Right forelimb (tissue), 1 donor: ENCODE results near the gene PTPRG.
A peak's percentile ranks its signal among the peaks of the same experiment; 100 is the strongest.
"Not testable (repeated sequence)": the region's sequence is repeated elsewhere in the genome, so short reads cannot be mapped to it uniquely, and the experiment has no call there.

Source experiments
- DNase-seq: peaks from one replicate; pipeline ENCODE4 v3.0.0-alpha.2; 2018

The PTPRG gene

GRCh38 chr3:61561374-61562041, at the start of gene PTPRG:
TSS of gene PTPRG (plus strand) at chr3:61561571. CDS start at chr3:61562288, 717 bp downstream.
- peak; percentile 96 for DNase-seq

- no peak for DNase-seq
Observed at GRCh38 chr3:61518590-61518989, 42.8 kb upstream of the PTPRG start.

- DNase-seq = no peak
Observed at GRCh38 chr3:61520966-61521628, 40.3 kb upstream of the PTPRG start.

GRCh38 chr3:61522060-61522459, 39.3 kb upstream of the PTPRG start:
- DNase-seq = no peak

- no peak for DNase-seq
Observed at GRCh38 chr3:61522626-61523025, 38.7 kb upstream of the PTPRG start.

GRCh38 chr3:61524933-61525332, 36.4 kb upstream of the PTPRG start:
- DNase-seq = no peak

GRCh38 chr3:61526308-61526707, 35.1 kb upstream of the PTPRG start:
- no peak for DNase-seq

- DNase-seq = no peak
Observed at GRCh38 chr3:61527011-61527410, 34.4 kb upstream of the PTPRG start.

- no peak for DNase-seq
Observed at GRCh38 chr3:61530355-61530754, 31.0 kb upstream of the PTPRG start.

GRCh38 chr3:61531528-61531927, 29.8 kb upstream of the PTPRG start:
- DNase-seq = no peak

- DNase-seq = no peak
Observed at GRCh38 chr3:61532739-61533500, 28.5 kb upstream of the PTPRG start.

- no peak for DNase-seq
Observed at GRCh38 chr3:61535826-61536225, 25.5 kb upstream of the PTPRG start.

GRCh38 chr3:61537366-61537765, 24.0 kb upstream of the PTPRG start:
- DNase-seq = no peak

GRCh38 chr3:61538486-61538885, 22.9 kb upstream of the PTPRG start:
- no peak for DNase-seq

- DNase-seq = no peak
Observed at GRCh38 chr3:61541694-61542093, 19.7 kb upstream of the PTPRG start.

GRCh38 chr3:61545716-61546115, 15.7 kb upstream of the PTPRG start:
- DNase-seq = no peak

- DNase-seq = no peak
Observed at GRCh38 chr3:61547625-61548024, 13.7 kb upstream of the PTPRG start.

- DNase-seq = not testable (repeated sequence)
Observed at GRCh38 chr3:61552704-61553103, 8.7 kb upstream of the PTPRG start.

- DNase-seq = no peak
Observed at GRCh38 chr3:61559136-61559731, 2.1 kb upstream of the PTPRG start.

GRCh38 chr3:61560517-61561373, 626 bp upstream of the PTPRG start:
- DNase-seq = peak; percentile 91

- peak; percentile 70 for DNase-seq
Observed at GRCh38 chr3:61562042-61562720, 810 bp downstream of the PTPRG start.
